ENCODE results near the gene HPN. TPM values are rescaled to one million over a fixed set of nuclear protein-coding genes. Genes with fewer than 3 reads are reported as not detected.

Gene HPN
- total RNA-seq, 1 experiment from 2014 or later: 10.6 TPM

DNA sequence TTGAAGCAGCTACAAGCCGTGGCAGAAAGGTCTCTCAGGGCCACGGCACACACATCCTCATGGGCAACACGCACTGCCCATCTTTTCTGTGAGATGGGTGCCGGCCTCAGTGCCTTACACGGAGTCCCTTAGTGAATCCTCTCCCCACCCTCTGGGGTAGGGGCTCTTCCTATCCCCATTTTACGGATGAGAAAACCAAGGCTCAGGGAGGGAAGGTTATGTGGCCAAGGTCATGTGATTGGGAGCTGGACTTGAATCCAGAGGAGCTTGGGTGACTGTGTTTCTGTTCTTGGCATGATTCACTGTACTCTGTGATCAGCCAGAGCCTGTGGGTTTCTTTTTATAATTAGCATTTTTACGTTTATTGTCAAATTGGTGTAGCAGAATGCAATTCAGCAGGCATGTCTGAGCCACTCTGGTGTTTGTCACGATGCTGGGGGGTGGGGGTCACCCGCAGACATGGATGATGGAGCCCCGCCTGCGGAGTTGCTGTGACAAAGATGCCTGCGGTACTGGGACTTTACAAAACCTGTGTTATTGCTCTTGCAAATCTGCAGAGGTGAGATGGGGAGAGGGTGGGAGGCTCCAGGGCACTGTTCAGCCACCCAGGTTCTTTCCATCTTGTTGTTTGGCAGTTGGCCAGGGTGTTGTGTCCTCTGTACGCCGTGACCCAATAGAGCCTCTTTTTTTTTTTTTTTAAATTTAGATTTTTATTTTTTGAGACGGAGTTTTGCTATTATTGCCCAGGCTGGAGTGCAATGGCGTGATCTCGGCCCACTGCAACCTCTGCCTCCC, 6.7 kb upstream of the HPN start:
- Histone ChIP-seq H2BK12ac (ENCODE audit: insufficient read length, low read depth, low read length) (no peak overlapping the region), H3T11ph (ENCODE audit: low read length) (no peak overlapping the region), H2BK20ac (ENCODE audit: low read depth, low read length, poor library complexity, severe bottlenecking) (no peak overlapping the region), H3K79me2 (ENCODE audit: insufficient read depth, low read length) (no peaks in the 10 kb centered on the region), H4K20me1 (ENCODE audit: control insufficient read depth, insufficient read depth, insufficient read length) (no peaks in the 10 kb centered on the region), H3K27me3 (ENCODE audit: insufficient read depth, low read length) (peaks cover 11% of the 10 kb centered on the region; the same call in 1 of the 2 replicates), H3K9me3 (ENCODE audit: control insufficient read depth, low read depth, low read length) (no peaks in the 10 kb centered on the region), H2AFZ (ENCODE audit: low read length) (no peak overlapping the region), H2BK5ac (ENCODE audit: insufficient read length, low read length) (no peak overlapping the region), H3K79me1 (ENCODE audit: insufficient read depth, low read depth, low read length, poor library complexity, severe bottlenecking) (no peaks in the 10 kb centered on the region), H3K4me2 (ENCODE audit: insufficient read depth, insufficient read length, low read length) (no peak overlapping the region), H3K9ac (ENCODE audit: extremely low read depth, insufficient read length, low read length) (no peak overlapping the region), H3K23ac (ENCODE audit: insufficient read length, low read depth, low read length) (no peak overlapping the region), H4K91ac (ENCODE audit: insufficient read length, low read depth, low read length) (no peak overlapping the region), H3K14ac (ENCODE audit: insufficient read depth, low read length) (no peak overlapping the region), H3K18ac (ENCODE audit: insufficient read length, low read depth, low read length) (no peak overlapping the region), H3K56ac (ENCODE audit: insufficient read length, low read depth, low read length) (no peak overlapping the region), H4K5ac (ENCODE audit: insufficient read length, low read depth, low read length) (no peak overlapping the region), H2BK120ac (ENCODE audit: low read depth, low read length, poor library complexity, severe bottlenecking) (no peak overlapping the region), H2BK15ac (ENCODE audit: low read depth, low read length) (no peak overlapping the region), H2AK5ac (ENCODE audit: insufficient read length, low read length) (no peak overlapping the region), H3K4me1 (ENCODE audit: insufficient read depth, low read length) (no peaks in the 10 kb centered on the region), H3K4ac (ENCODE audit: low read depth, low read length) (no peak overlapping the region), H3K23me2 (ENCODE audit: insufficient read length, low read depth, low read length, poor library complexity, severe bottlenecking) (peaks cover 8% of the 10 kb centered on the region), H3K27ac (ENCODE audit: insufficient read length, low read depth, low read length) (no peak overlapping the region), H4K8ac (replicated peaks; ENCODE audit: insufficient read length, low read depth, low read length) (no peak overlapping the region)
- H3K9me3 Mint-ChIP-seq: no peaks in the 10 kb centered on the region
- TF ChIP-seq, protein P1, sequence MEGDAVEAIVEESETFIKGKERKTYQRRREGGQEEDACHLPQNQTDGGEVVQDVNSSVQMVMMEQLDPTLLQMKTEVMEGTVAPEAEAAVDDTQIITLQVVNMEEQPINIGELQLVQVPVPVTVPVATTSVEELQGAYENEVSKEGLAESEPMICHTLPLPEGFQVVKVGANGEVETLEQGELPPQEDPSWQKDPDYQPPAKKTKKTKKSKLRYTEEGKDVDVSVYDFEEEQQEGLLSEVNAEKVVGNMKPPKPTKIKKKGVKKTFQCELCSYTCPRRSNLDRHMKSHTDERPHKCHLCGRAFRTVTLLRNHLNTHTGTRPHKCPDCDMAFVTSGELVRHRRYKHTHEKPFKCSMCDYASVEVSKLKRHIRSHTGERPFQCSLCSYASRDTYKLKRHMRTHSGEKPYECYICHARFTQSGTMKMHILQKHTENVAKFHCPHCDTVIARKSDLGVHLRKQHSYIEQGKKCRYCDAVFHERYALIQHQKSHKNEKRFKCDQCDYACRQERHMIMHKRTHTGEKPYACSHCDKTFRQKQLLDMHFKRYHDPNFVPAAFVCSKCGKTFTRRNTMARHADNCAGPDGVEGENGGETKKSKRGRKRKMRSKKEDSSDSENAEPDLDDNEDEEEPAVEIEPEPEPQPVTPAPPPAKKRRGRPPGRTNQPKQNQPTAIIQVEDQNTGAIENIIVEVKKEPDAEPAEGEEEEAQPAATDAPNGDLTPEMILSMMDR (conservative IDR thresholded peaks at IDR 0.05): no peak
- peaks cover 37% of the 10 kb centered on the region for H3K27me3 Mint-ChIP-seq (ENCODE audit: low read depth)
- H3K4me1 Mint-ChIP-seq: peaks cover 10 to 18% of the 10 kb centered on the region in 2 experiments
- no peak for DNase-seq
- WGBS (ENCODE audit: extremely low coverage, insufficient read length, low lambda C conversion rate): no CpG with 5 or more reads among the region's 17 CpGs
- no peak overlapping the region for H3K4me3 Mint-ChIP-seq
- peaks cover 2 to 9% (median 4%) of the 10 kb centered on the region in 3 experiments; a peak in 4 of 7 replicates for H3K36me3 Mint-ChIP-seq (ENCODE audit: insufficient read depth in 1 of 3, low read depth in 3 of 3)
- 0 out of 7 replicates have a peak overlapping the region, but pooled peaks of 1 of the 3 experiments have one; percentile 18 for H3K27ac Mint-ChIP-seq

All from H9 (cell line).